D341Med (cell line): Measurements from ENCODE around the gene PDP2.
A peak's percentile ranks its signal among the peaks of the same experiment; 100 is the strongest.
"Not testable (repeated sequence)": the region's sequence is repeated elsewhere in the genome, so short reads cannot be mapped to it uniquely, and the experiment has no call there.

Experiments
- DNase-seq: peaks from one replicate; pipeline ENCODE4 v3.0.0; 2012; ENCODE audit warnings: low spot score

The PDP2 gene

GRCh38 chr16:66920924-66921680 lies 40.8 kb downstream of the PDP2 start:
- no peak for DNase-seq

GRCh38 chr16:66921729-66922450 lies 41.6 kb downstream of the PDP2 start:
- no peak for DNase-seq

GRCh38 chr16:66923247-66923731 lies 43.0 kb downstream of the PDP2 start:
- DNase-seq, result peak; percentile 90

- DNase-seq, result no peak
These were observed 43.6 kb downstream of the PDP2 start for GRCh38 chr16:66923866-66924265.

- DNase-seq, result no peak
These were observed 44.4 kb downstream of the PDP2 start for GRCh38 chr16:66924527-66925321.

- DNase-seq, result no peak
These were observed 45.1 kb downstream of the PDP2 start, which contains the start of gene RRAD for GRCh38 chr16:66925322-66925840. Gene RRAD (minus strand): TSS chr16:66925535. CDS start chr16:66925179, 356 bp downstream.

GRCh38 chr16:66926171-66926947 lies 46.0 kb downstream of the PDP2 start:
- DNase-seq, result no peak

- DNase-seq, result no peak
These were observed 46.7 kb downstream of the PDP2 start for GRCh38 chr16:66926961-66927436.

GRCh38 chr16:66927918-66928649 lies 47.8 kb downstream of the PDP2 start:
- DNase-seq, result no peak

GRCh38 chr16:66928702-66929388 lies 48.5 kb downstream of the PDP2 start:
- peak; percentile 70 for DNase-seq

- DNase-seq, result no peak
These were observed 49.9 kb downstream of the PDP2 start for GRCh38 chr16:66930189-66930588.

GRCh38 chr16:66931665-66932064 lies 51.4 kb downstream of the PDP2 start:
- no peak for DNase-seq

- DNase-seq, result no peak
These were observed 51.8 kb downstream of the PDP2 start for GRCh38 chr16:66932076-66932475.

- DNase-seq, result no peak
These were observed 53.4 kb downstream of the PDP2 start for GRCh38 chr16:66933776-66934137.

GRCh38 chr16:66934138-66934838 lies 54.0 kb downstream of the PDP2 start, which contains the start of gene CIAO2B:
Gene CIAO2B (minus strand): TSS chr16:66934402. CDS start chr16:66934364, 38 bp downstream.
- peak; percentile 92 for DNase-seq

GRCh38 chr16:66934839-66935313 lies 54.6 kb downstream of the PDP2 start:
- DNase-seq, result not testable (repeated sequence)

- no peak for DNase-seq
These were observed 55.1 kb downstream of the PDP2 start, which contains the start of gene CES2 for GRCh38 chr16:66935314-66936011. Gene CES2 (plus strand): TSS chr16:66935516. CDS start chr16:66935636, 120 bp downstream.

- DNase-seq, result no peak
These were observed 56.1 kb downstream of the PDP2 start for GRCh38 chr16:66936462-66936861.
